Liver (tissue), 3 donors: ENCODE measurements around the gene TSSK2.

ENCODE experiments used
- FOXA1 ChIP-seq: IDR thresholded peaks from 2 replicates; pipeline ENCODE4 v1.6.1; 2016; ENCODE audit warnings: antibody characterized with exemption
- GABPA ChIP-seq, 2 donors: IDR thresholded peaks in 1 of 2; conservative IDR thresholded peaks in 1 of 2; 2 replicates each; pipeline ENCODE4 v1.6.1; 2016; ENCODE audit warnings: antibody characterized with exemption in 2 of 2, mild to moderate bottlenecking in 1 of 2, moderate library complexity in 1 of 2
- HNF4G ChIP-seq: IDR thresholded peaks from 2 replicates; pipeline ENCODE4 v1.6.1; 2016; ENCODE audit warnings: antibody characterized with exemption
- MAX ChIP-seq: IDR thresholded peaks from 2 replicates; pipeline ENCODE4 v1.6.1; 2016; ENCODE audit warnings: antibody characterized with exemption
- RAD21 ChIP-seq, 2 donors: IDR thresholded peaks; 2 replicates each; pipeline ENCODE4 v1.6.1; 2016; ENCODE audit warnings: antibody characterized with exemption in 2 of 2, mild to moderate bottlenecking in 2 of 2
- RXRA ChIP-seq, 2 donors: IDR thresholded peaks; 2 replicates each; pipeline ENCODE4 v1.6.1; 2017 to 2018; ENCODE audit warnings: antibody characterized with exemption in 2 of 2, mild to moderate bottlenecking in 1 of 2
- SP1 ChIP-seq: IDR thresholded peaks from 2 replicates; pipeline ENCODE4 v1.6.1; 2018; ENCODE audit warnings: antibody characterized with exemption, mild to moderate bottlenecking
- YY1 ChIP-seq: IDR thresholded peaks from 2 replicates; pipeline ENCODE4 v1.6.1; 2016; ENCODE audit warnings: antibody characterized with exemption, mild to moderate bottlenecking
- ZBTB33 ChIP-seq: IDR thresholded peaks from 2 replicates; pipeline ENCODE4 v1.6.1; 2016; ENCODE audit warnings: antibody characterized with exemption
- TF ChIP-seq, protein P1 (sequence below): fragments of 150-350 bp; IDR thresholded peaks from 2 replicates; pipeline ENCODE4 v1.5.1; 2017; ENCODE audit warnings: improper control_type of control experiment, low read depth, low read length; ENCODE audit not compliant: missing input control
- TF ChIP-seq, protein P2 (sequence below): IDR thresholded peaks from 2 replicates; pipeline ENCODE4 v1.6.1; 2016; ENCODE audit warnings: antibody characterized with exemption
- donor health status: healthy.
- donor health status: healthy.

DNA sequence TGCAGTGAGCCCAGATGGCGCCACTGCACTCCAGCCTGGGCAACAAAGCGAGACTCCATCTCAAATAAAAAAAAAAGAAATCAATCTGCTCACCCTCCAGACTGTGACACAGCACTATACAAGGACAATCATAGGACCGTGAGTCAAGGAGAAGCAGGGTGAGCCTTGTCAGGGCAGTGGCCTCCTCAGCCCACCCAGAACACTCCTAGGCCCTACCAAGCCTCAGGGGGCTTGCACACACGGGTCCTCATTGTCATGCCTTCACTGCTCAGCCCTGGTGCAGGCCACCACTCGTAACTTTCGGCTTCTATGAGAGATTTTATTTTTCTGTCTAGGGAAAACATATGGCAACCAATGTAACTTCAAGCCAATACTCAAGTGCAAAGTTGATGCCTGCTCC lies 44.7 kb upstream of the TSSK2 start:
- TF ChIP-seq FOXA1 (no peak), RXRA (IDR thresholded peaks at IDR 0.05) (no peak), HNF4G (no peak), RAD21 (IDR thresholded peaks at IDR 0.05) (no peak), GABPA (IDR thresholded peaks at IDR 0.05 in 1 of 2, conservative IDR thresholded peaks at IDR 0.05 in 1 of 2) (no peak), YY1 (no peak), SP1 (no peak), MAX (no peak), ZBTB33 (no peak)
- TF ChIP-seq, protein P1, sequence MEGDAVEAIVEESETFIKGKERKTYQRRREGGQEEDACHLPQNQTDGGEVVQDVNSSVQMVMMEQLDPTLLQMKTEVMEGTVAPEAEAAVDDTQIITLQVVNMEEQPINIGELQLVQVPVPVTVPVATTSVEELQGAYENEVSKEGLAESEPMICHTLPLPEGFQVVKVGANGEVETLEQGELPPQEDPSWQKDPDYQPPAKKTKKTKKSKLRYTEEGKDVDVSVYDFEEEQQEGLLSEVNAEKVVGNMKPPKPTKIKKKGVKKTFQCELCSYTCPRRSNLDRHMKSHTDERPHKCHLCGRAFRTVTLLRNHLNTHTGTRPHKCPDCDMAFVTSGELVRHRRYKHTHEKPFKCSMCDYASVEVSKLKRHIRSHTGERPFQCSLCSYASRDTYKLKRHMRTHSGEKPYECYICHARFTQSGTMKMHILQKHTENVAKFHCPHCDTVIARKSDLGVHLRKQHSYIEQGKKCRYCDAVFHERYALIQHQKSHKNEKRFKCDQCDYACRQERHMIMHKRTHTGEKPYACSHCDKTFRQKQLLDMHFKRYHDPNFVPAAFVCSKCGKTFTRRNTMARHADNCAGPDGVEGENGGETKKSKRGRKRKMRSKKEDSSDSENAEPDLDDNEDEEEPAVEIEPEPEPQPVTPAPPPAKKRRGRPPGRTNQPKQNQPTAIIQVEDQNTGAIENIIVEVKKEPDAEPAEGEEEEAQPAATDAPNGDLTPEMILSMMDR, result no peak
- TF ChIP-seq, protein P2, sequence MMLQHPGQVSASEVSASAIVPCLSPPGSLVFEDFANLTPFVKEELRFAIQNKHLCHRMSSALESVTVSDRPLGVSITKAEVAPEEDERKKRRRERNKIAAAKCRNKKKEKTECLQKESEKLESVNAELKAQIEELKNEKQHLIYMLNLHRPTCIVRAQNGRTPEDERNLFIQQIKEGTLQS, result no peak
